ENCODE results near the gene IL11.
"Not testable (repeated sequence)": the region's sequence is repeated elsewhere in the genome, so short reads cannot be mapped to it uniquely, and the experiment has no call there.

Gene IL11

GRCh38 chr19:55348317-55349034 lies 21.8 kb downstream of the IL11 start:
- peak; percentile 29 for DNase-seq

- peak; percentile 24 for DNase-seq
These were observed 22.7 kb downstream of the IL11 start for GRCh38 chr19:55347442-55348009.

- DNase-seq: no peak
These were observed 23.4 kb downstream of the IL11 start for GRCh38 chr19:55346725-55347441.

GRCh38 chr19:55345818-55346724 lies 24.2 kb downstream of the IL11 start:
- peak; percentile 79 for DNase-seq

- DNase-seq: peak; percentile 16
These were observed 25.0 kb downstream of the IL11 start for GRCh38 chr19:55345101-55345817.

GRCh38 chr19:55344444-55344843 lies 25.8 kb downstream of the IL11 start:
- DNase-seq: peak; percentile 81

- peak; percentile 22 for DNase-seq
These were observed 28.4 kb downstream of the IL11 start for GRCh38 chr19:55341595-55342531.

- DNase-seq: peak; percentile 86
These were observed 29.1 kb downstream of the IL11 start for GRCh38 chr19:55341171-55341588.

GRCh38 chr19:55340784-55341147 lies 29.5 kb downstream of the IL11 start:
- peak; percentile 61 for DNase-seq

- DNase-seq: peak; percentile 55
These were observed 30.1 kb downstream of the IL11 start for GRCh38 chr19:55339889-55340783.

- DNase-seq: peak; percentile 100
These were observed 31.0 kb downstream of the IL11 start, which contains the start of gene KMT5C for GRCh38 chr19:55339105-55339888. KMT5C (plus strand) TSS chr19:55339876; CDS start chr19:55341937, 2,061 bp downstream.

GRCh38 chr19:55336101-55336500 lies 34.2 kb downstream of the IL11 start:
- peak; percentile 9 for DNase-seq

- DNase-seq: no peak
These were observed 36.4 kb downstream of the IL11 start for GRCh38 chr19:55333870-55334269.

GRCh38 chr19:55329791-55330190 lies 40.5 kb downstream of the IL11 start:
- not testable (repeated sequence) for DNase-seq

- DNase-seq: not testable (repeated sequence)
These were observed 41.4 kb downstream of the IL11 start for GRCh38 chr19:55328774-55329318.

- no peak for DNase-seq
These were observed 45.1 kb downstream of the IL11 start, which contains the start of gene TMEM150B for GRCh38 chr19:55325172-55325571. TMEM150B (minus strand) TSS chr19:55325341; CDS start chr19:55321036, 4,305 bp downstream.

GRCh38 chr19:55324662-55325061 lies 45.6 kb downstream of the IL11 start:
- DNase-seq: no peak

GRCh38 chr19:55322204-55322885 lies 47.9 kb downstream of the IL11 start:
- DNase-seq: no peak

All from right hindlimb (tissue), 1 donor.